GM18909 (cell line): ENCODE results near the gene STAMBPL1.
"Not testable (repeated sequence)": the region's sequence is repeated elsewhere in the genome, so short reads cannot be mapped to it uniquely, and the experiment has no call there.

Experiments used
- ATAC-seq: cut with Tn5 transposase; IDR thresholded peaks from one replicate; pipeline ENCODE4 v1.9.1; 2021; ENCODE audit warnings: mild to moderate bottlenecking; ENCODE audit not compliant: unreplicated experiment, poor library complexity

STAMBPL1 gene

GRCh38 chr10:88879534-88880281 lies at the start of gene STAMBPL1:
Gene STAMBPL1, plus strand, starts transcription at chr10:88880245. Its CDS starts 21,464 bp downstream, at chr10:88901709.
- ATAC-seq: peak; percentile 63

GRCh38 chr10:88830643-88831268 lies 49.3 kb upstream of the STAMBPL1 start:
- ATAC-seq: no peak

DNA sequence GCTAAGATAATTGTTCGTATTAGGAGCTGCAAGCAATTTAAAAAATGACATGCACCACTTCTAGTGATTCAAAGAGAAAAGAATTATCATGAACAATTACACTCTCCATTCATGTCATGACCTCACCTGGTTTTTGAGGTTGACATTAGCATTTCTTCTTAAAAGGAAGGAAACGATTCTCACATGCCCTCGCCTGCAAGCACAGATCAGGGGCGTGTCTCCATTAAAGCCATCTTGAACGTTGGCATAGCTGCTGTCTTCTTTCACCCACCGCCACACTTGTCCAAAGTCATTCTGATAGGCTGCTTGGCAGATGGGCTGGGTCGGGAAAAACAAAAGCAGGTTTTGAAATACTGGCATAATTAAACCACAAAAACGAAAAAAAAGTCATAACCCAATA lies 48.3 kb upstream of the STAMBPL1 start:
- no peak for ATAC-seq

DNA sequence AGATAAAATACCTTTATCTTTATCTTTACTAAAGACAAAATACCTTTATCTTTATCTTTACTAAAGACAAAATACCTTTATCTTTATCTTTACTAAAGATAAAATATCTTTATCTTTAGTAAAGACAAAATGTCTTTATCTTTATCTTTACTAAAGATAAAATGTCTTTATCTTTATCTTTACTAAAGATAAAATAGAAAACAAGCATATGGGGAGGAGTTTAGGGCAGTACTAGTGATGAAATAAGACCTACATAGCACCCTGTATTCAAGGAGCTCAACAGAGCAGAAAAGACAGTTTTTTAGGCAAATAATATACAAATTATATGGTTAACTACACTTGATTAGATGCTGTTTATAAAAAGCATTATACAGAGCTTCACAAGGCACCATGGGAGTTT lies 47.7 kb upstream of the STAMBPL1 start:
- no peak for ATAC-seq

GRCh38 chr10:88833156-88833555 lies 46.9 kb upstream of the STAMBPL1 start:
- no peak for ATAC-seq

DNA sequence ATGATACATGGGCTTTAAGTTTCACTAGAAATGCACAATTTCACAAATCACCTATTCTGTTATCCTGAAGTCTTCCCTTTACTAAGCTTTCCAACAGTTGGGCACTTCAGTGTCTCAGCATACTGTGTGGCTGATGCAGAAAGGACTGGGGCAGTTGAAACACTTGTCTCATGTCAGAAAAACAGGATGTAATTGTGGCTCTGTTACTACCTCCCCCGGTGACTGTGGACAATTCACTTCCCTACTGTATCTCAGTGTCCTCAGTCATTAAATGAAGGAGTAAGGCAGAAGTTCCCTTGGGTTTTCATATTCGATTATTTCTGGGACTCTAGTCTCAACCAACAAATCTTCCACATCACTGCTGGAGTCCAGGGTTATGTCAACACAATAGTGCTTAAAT lies 46.3 kb upstream of the STAMBPL1 start:
- no peak for ATAC-seq

GRCh38 chr10:88835096-88835909 lies 44.7 kb upstream of the STAMBPL1 start:
- ATAC-seq: peak; percentile 73

GRCh38 chr10:88835910-88836221 lies 44.2 kb upstream of the STAMBPL1 start:
- peak; percentile 27 for ATAC-seq

DNA sequence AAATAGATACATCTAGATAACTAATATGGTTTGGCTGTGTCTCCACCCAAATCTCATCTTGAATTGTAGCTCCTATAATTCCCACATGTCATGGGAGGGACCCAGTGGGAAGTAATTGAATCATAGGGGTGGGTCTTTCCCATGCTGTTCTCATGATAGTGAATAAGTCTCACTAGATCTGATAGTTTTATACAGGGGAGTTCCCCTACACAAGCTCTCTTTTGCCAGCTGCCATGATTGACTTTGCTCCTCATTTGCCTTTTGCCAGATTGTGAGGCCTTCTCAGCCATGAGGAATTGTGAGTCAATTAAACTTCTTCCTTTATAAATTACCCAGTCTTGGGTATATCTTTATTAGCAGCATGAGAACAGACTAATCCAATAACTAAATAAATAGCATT lies 42.4 kb upstream of the STAMBPL1 start:
- ATAC-seq: not testable (repeated sequence)

DNA sequence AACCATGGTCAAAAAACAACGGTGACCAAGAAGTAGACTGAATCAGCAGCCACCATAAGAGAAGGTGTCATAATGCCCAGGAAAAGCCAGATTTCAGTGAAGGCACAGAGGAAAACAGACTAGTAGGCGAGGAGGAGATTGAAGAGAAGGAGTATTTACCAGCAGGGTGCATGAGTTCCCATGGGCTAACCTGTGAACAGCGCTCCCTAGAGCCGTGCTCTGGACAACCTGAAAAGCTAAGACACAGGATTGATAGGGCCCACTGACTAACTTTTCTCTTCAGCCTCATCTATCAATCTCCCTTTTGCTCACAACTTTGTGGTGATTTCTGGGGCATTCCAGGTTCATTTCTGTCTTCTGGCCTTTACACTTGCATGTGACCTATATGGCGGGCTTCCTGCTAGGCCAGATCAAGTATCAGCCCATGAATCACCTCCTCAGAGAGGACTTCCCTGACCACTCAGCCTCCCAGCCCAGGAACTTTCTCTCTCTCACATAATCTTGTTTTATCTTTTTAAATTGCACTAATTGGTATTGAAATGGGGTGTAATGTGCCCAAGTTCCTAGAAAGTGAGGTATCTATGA lies 41.2 kb upstream of the STAMBPL1 start:
- no peak for ATAC-seq

DNA sequence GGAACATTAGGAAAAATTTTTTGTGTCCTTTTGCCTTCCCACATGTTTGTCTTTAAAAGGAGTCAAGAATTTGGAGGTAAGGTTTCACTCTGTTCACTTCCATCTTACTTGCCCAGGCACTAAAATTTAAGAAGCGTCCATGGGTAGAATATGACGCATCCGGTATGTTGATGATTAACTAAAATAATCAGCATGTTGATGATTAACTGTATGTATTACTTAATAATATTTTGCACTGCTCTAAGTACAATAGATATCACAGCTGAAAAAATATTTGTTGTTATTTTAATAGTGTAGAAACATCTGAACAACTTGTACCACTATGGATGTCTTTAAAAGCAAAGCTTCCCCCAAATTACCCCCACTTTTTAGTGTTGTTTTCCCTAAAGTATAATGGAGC lies 39.9 kb upstream of the STAMBPL1 start:
- ATAC-seq: no peak

DNA sequence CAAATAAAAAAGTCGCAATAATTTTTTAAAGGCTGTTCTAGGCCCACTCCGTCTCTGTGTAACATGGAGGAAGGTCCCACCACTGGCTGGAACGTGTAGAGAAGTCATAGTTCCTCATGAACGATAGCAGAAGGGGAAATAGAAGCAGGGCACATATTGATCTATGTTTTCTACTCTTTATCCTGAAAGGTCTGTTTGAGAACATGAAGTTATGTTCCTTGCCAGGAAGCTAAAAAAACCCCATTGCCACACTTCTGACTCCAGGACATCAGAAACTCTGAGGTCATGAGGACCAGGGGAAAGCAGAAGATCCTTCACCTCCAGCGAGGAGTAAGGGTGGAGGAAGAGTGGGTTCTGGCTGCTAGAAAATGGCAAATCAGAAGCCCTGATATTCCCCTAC lies 39.2 kb upstream of the STAMBPL1 start:
- no peak for ATAC-seq

DNA sequence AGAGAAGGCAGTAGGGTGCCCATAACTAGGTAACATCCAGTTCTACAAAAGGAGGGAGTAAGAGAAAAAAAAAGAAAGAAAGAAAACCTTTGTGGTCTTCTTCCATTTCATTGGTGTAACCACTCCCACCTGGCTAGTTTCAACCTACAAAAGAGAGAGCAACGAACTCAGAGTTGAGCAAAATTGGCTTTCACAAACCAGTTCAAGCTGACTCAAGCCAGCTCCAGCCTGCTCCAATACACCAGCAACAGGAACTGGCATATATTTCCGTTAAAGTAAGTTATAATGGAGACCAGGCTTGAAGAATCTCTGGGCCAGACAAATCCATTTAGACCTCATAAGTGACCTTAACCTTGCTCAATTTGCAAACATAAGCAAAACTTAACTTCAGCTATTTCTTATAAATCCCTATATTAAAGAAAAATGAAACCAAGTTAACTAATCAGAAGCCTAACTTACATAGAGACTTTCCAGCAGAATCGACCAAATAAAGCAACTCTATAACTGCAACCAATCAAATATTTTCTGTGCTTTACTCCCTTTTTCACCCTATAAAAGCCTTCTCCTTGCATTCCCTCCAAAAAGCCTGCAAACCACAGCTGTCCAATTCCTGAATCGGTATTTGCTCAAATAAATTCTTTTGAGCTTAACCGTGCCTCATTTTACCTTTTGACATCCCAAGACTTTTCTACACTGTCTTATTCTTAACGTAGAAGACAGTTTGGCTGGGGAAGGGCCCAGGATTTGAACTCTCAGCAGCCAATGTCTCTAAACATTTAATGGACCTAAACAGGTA lies 38.5 kb upstream of the STAMBPL1 start:
- ATAC-seq: no peak

- no peak for ATAC-seq
Measured at GRCh38 chr10:88843171-88843570, 36.9 kb upstream of the STAMBPL1 start.

- no peak for ATAC-seq
Measured at GRCh38 chr10:88848499-88848898, 31.5 kb upstream of the STAMBPL1 start.

DNA sequence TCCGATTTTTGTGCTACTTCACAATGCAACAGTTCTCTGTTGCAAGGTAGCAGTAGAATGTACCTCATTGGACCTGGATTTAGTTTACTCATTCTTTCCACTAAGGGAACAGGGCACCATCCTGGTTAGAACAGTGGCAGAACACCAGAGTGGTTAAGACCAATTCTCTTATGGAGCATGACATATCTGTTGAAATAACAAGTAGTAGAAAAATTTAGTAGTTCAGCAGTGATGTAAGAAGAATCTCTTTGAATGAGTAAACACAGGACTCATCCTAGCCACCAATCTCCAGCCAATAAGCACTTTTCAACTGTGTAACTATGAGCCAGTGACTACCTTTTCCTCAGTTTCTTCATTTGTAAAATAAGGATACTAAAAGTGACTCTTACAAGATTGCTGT lies 30.8 kb upstream of the STAMBPL1 start:
- ATAC-seq: no peak

GRCh38 chr10:88850712-88851111 lies 29.3 kb upstream of the STAMBPL1 start:
- ATAC-seq: no peak

DNA sequence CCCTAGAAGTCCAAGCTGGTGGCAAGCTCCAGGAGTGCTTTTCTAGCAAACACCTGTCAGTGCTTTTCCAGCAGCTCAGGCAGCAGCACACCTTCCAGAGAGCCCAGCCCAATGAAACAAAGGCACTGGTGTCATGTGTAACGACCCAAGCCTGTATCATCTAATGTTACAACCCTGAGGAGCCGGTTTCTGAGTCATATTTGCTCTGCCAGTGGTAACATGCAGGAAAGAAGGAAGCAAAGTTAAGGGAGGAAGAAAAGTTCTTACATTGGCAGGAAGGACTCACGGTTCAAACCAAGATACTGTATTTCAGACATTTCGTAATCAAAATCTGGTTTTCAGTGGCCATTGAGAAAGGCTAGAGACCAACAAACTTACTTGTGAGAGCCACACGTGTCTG lies 28.3 kb upstream of the STAMBPL1 start, which contains the start of gene ANKRD22:
Gene ANKRD22 (minus strand): TSS at position 139 of the 400 bp plus-strand sequence. CDS start 237 bp downstream, outside the sequence.
- no peak for ATAC-seq

DNA sequence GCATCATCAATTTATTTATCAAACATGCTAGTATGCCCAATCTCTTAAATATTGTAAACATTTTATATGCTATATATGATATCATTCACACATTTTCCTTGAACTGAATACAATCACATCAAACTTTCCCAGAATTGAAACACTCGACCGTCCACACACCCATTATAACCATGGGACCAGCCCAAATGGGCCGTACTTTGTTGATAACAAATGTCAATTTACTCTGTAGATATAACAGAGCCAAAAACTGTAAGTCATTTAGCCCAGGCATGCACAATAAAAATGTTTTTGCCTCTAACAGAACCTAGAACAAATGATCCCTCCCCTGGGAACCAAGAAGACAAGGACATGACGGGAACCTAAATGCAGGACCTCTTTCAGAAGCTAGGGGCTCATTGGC lies 27.7 kb upstream of the STAMBPL1 start:
- ATAC-seq: no peak
